Keratinocyte (primary cell): Measurements from ENCODE around the gene OTOG. TPM values are rescaled to one million over a fixed set of nuclear protein-coding genes. Genes with fewer than 3 reads are reported as not detected.

Source experiments
- DNase-seq: peaks from one replicate; pipeline ENCODE4 v3.0.0-alpha.2; 2011; ENCODE audit warnings: low read depth, missing footprints, low spot score
- FAIRE-seq: peaks from 2 replicates; lab custom pipeline; 2011; peaks lifted over from hg19 to GRCh38; lab: Jason Lieb, UNC
- H2AFZ ChIP-seq: 2 replicates; pipeline ENCODE4 v1.6.0; 2012; ENCODE audit warnings: low read length, control low read depth, inconsistent platforms; ENCODE audit not compliant: control insufficient read depth
- H3K27ac ChIP-seq: 2 replicates; pipeline ENCODE4 v1.5.1; 2011; ENCODE audit warnings: low read length; ENCODE audit not compliant: control insufficient read depth, insufficient read depth
- H3K27me3 ChIP-seq: 3 replicates; pipeline ENCODE4 v1.6.0; 2011; ENCODE audit warnings: low read length; ENCODE audit not compliant: control insufficient read depth, insufficient read depth; ENCODE audit errors: extremely low read depth
- H3K36me3 ChIP-seq, 2 experiments: 2 replicates in 1 of 2; 3 replicates in 1 of 2; pipeline ENCODE4 v1.5.1; 2011; ENCODE audit warnings: low read length in 2 of 2, mild to moderate bottlenecking in 1 of 2; ENCODE audit not compliant: control insufficient read depth in 2 of 2, insufficient read depth in 2 of 2; ENCODE audit errors: extremely low read depth in 1 of 2
- H3K4me1 ChIP-seq: 3 replicates; pipeline ENCODE4 v1.5.1; 2011; ENCODE audit warnings: low read length; ENCODE audit not compliant: control insufficient read depth, insufficient read depth; ENCODE audit errors: extremely low read depth
- H3K4me2 ChIP-seq: 3 replicates; pipeline ENCODE4 v1.6.0; 2011; ENCODE audit warnings: low read depth, low read length; ENCODE audit not compliant: control insufficient read depth, insufficient read depth; ENCODE audit errors: extremely low read depth
- H3K4me3 ChIP-seq, 3 experiments: fragments of 200-600 bp in 1 of 3; sonication (generic) in 1 of 3; 2 replicates in 2 of 3; 3 replicates in 1 of 3; pipeline ENCODE4 v1.5.1; 2011 to 2016; ENCODE audit warnings: low read length in 3 of 3, mild to moderate bottlenecking in 3 of 3, control low read depth in 2 of 3, inconsistent platforms in 1 of 3, low read depth in 1 of 3, mixed read lengths in 1 of 3, mixed run types in 1 of 3, moderate library complexity in 1 of 3; ENCODE audit not compliant: control insufficient read depth in 2 of 3, insufficient read depth in 2 of 3; ENCODE audit errors: extremely low read depth in 1 of 3
- H3K79me2 ChIP-seq: 2 replicates; pipeline ENCODE4 v1.6.0; 2012; ENCODE audit warnings: low read length; ENCODE audit not compliant: control insufficient read depth, insufficient read depth
- H3K9ac ChIP-seq: 3 replicates; pipeline ENCODE4 v1.6.0; 2011; ENCODE audit warnings: low read length; ENCODE audit not compliant: control insufficient read depth, insufficient read depth; ENCODE audit errors: extremely low read depth
- H3K9me1 ChIP-seq: 3 replicates; pipeline ENCODE4 v1.6.0; 2011; ENCODE audit warnings: low read length; ENCODE audit not compliant: control insufficient read depth, insufficient read depth; ENCODE audit errors: extremely low read depth
- H3K9me3 ChIP-seq: 2 replicates; pipeline ENCODE4 v1.5.1; 2012; ENCODE audit warnings: low read depth, low read length; ENCODE audit not compliant: control insufficient read depth
- H4K20me1 ChIP-seq: 3 replicates; pipeline ENCODE4 v1.6.0; 2011; ENCODE audit warnings: low read length; ENCODE audit not compliant: control insufficient read depth, insufficient read depth; ENCODE audit errors: extremely low read depth
- EZH2 ChIP-seq: IDR thresholded peaks from one replicate; pipeline ENCODE4 v1.6.1; 2012; ENCODE audit warnings: inconsistent platforms, mild to moderate bottlenecking, low read length, moderate library complexity
- dilution Hi-C: fragments of 300-500 bp; cut with MboI; formaldehyde crosslinking; loops from one replicate; pipeline ENCODE4 v1.7.0; 2020; ENCODE audit warnings: low sequenced_read_pairs; ENCODE audit not compliant: extremely low pct_ligation_motif_present
- polyA plus RNA-seq, 5 experiments: library from polyadenylated mRNA; depleted of rRNA in 3 of 5; stranded (reverse) in 3 of 5; stranded (forward) in 1 of 5; unstranded in 1 of 5; fragments of >200 nt; gene quantifications; 1 replicate in 1 of 5; 2 replicates in 3 of 5; 3 replicates in 1 of 5; pipeline versions ENCODE4 v1.2.1 to v1.2.3, GENCODE V29; 2011 to 2012; ENCODE audit warnings: missing spikeins in 2 of 5, low read depth in 1 of 5, low replicate concordance in 1 of 5
- TF ChIP-seq, protein P1 (sequence below), 3 experiments: IDR thresholded peaks in 1 of 3; conservative IDR thresholded peaks in 1 of 3; optimal IDR thresholded peaks in 1 of 3; 2 replicates in 2 of 3; 3 replicates in 1 of 3; pipeline versions ENCODE3 to v1.5.1; 2011; ENCODE audit warnings: low read length in 3 of 3, mild to moderate bottlenecking in 3 of 3, moderate library complexity in 2 of 3, control low read depth in 1 of 3, inconsistent platforms in 1 of 3; ENCODE audit not compliant: insufficient read depth in 2 of 3; ENCODE audit errors: extremely low read depth in 1 of 3

Gene OTOG
- polyA plus RNA-seq, 1 donor (not counting 4 experiments of a cell fraction or from before 2014, with no cell fraction given): not detected

DNA sequence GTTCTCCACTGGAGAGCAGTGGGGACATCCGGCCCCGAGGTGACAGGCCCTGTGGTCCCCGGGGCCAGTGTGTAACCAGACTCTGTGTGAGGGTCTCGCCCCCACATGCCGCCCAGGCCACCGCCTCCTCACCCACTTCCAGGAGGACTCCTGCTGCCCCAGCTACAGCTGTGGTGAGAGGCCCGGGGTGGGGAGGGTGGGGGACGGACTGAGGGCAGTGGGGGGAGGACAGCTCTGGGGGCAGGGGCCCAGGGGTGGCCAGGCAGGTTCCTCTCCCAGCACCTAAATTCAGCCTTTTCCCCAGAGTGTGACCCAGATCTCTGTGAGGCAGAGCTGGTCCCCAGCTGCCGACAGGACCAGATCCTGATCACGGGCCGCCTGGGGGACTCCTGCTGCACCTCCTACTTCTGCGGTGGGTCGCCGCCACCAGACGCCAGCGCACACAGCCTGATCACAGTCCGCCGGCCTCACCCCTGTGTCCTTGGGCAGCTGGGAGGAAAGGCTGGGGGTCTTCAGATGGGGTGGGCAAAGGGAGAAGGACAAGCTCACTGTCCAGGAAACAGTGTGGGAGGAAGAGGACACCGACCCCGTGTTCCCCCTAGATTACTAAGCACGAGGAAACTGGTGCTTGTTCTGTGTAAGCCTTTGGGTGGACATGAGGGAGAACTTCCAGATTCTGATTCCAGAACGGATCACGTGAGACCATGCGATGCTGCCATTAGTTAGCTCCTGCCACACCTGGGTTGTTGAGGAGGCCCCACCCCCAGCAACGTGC is 87.9 kb downstream of the OTOG start:
- Histone ChIP-seq H3K79me2 (no peaks in the 10 kb centered on the region), H3K27ac (no peak overlapping the region), H2AFZ (no peak overlapping the region), H3K9ac (no peak overlapping the region), H3K27me3 (no peaks in the 10 kb centered on the region), H3K9me3 (no peaks in the 10 kb centered on the region), H3K4me2 (no peak overlapping the region), H3K4me3 (no peak overlapping the region), H4K20me1 (no peaks in the 10 kb centered on the region), H3K9me1 (no peaks in the 10 kb centered on the region), H3K4me1 (no peaks in the 10 kb centered on the region), H3K36me3 (no peaks in the 10 kb centered on the region)
- DNase-seq: no peak
- TF ChIP-seq EZH2: no peak
- TF ChIP-seq, protein P1, sequence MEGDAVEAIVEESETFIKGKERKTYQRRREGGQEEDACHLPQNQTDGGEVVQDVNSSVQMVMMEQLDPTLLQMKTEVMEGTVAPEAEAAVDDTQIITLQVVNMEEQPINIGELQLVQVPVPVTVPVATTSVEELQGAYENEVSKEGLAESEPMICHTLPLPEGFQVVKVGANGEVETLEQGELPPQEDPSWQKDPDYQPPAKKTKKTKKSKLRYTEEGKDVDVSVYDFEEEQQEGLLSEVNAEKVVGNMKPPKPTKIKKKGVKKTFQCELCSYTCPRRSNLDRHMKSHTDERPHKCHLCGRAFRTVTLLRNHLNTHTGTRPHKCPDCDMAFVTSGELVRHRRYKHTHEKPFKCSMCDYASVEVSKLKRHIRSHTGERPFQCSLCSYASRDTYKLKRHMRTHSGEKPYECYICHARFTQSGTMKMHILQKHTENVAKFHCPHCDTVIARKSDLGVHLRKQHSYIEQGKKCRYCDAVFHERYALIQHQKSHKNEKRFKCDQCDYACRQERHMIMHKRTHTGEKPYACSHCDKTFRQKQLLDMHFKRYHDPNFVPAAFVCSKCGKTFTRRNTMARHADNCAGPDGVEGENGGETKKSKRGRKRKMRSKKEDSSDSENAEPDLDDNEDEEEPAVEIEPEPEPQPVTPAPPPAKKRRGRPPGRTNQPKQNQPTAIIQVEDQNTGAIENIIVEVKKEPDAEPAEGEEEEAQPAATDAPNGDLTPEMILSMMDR (optimal IDR thresholded peaks at IDR 0.05 in 1 of 3, IDR thresholded peaks at IDR 0.05 in 1 of 3, conservative IDR thresholded peaks at IDR 0.05 in 1 of 3; ENCODE audit: extremely low read depth in 1 of 3, insufficient read depth in 2 of 3, low read length in 3 of 3): no peak
- dilution Hi-C loops: no loop called here
- FAIRE-seq: no peak

DNA sequence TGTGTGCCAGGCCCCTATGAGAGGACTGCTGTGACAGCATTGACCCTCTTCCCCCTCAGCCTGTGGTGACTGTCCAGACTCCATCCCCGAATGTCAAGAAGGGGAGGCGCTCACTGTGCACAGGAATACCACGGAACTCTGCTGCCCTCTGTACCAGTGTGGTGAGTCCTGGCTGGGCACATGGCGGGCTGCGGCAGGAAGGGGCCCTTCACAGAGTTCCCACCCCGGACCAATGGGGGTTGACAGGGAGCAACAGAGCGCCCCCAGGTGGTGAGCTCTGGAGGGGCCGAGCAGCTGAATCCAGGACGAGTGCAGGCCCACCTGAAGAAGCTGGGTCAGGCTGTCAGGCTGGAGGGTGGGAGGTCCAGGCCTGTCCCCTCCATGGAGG is 88.5 kb downstream of the OTOG start:
- H3K36me3 ChIP-seq: no peaks in the 10 kb centered on the region
- no peak overlapping the region for H3K4me2 ChIP-seq
- no peak overlapping the region for H3K27ac ChIP-seq
- no peak overlapping the region for H3K9ac ChIP-seq
- H3K4me1 ChIP-seq: no peaks in the 10 kb centered on the region
- no peak for DNase-seq
- H2AFZ ChIP-seq: no peak overlapping the region
- dilution Hi-C loops: no loop called here
- H3K79me2 ChIP-seq: no peaks in the 10 kb centered on the region
- no peaks in the 10 kb centered on the region for H4K20me1 ChIP-seq
- no peak for FAIRE-seq
- no peak overlapping the region for H3K4me3 ChIP-seq
- H3K9me1 ChIP-seq: no peaks in the 10 kb centered on the region
- TF ChIP-seq, protein P1 (optimal IDR thresholded peaks at IDR 0.05 in 1 of 3, IDR thresholded peaks at IDR 0.05 in 1 of 3, conservative IDR thresholded peaks at IDR 0.05 in 1 of 3; ENCODE audit: extremely low read depth in 1 of 3, insufficient read depth in 2 of 3, low read length in 3 of 3): no peak
- TF ChIP-seq EZH2: no peak
- no peaks in the 10 kb centered on the region for H3K9me3 ChIP-seq
- H3K27me3 ChIP-seq: no peaks in the 10 kb centered on the region
